NCI-H1092 (cell line): Measurements from ENCODE around the gene DIPK1B.

Experiments
- DNase-seq: peaks from one replicate; lab custom pipeline; 2025; lab: John Stamatoyannopoulos, UW

DIPK1B gene

GRCh38 chr9:136686794-136687711 is 25.3 kb upstream of the DIPK1B start, which contains the start of gene AGPAT2:
AGPAT2 (minus strand) TSS chr9:136687457; CDS start chr9:136687357, 100 bp downstream.
- DNase-seq, result peak; percentile 30

- DNase-seq, result no peak
Measured at GRCh38 chr9:136687721-136688223, 24.6 kb upstream of the DIPK1B start.

GRCh38 chr9:136688274-136689107 is 23.9 kb upstream of the DIPK1B start:
- DNase-seq, result no peak

GRCh38 chr9:136689108-136689460 is 23.3 kb upstream of the DIPK1B start:
- DNase-seq, result no peak

GRCh38 chr9:136690104-136690805 is 22.1 kb upstream of the DIPK1B start:
- peak; percentile 33 for DNase-seq

GRCh38 chr9:136690806-136691261 is 21.5 kb upstream of the DIPK1B start:
- peak; percentile 58 for DNase-seq

GRCh38 chr9:136691316-136692184 is 20.8 kb upstream of the DIPK1B start:
- DNase-seq, result no peak

- no peak for DNase-seq
Measured at GRCh38 chr9:136692185-136693134, 19.9 kb upstream of the DIPK1B start.

- no peak for DNase-seq
Measured at GRCh38 chr9:136693135-136693489, 19.3 kb upstream of the DIPK1B start.

- no peak for DNase-seq
Measured at GRCh38 chr9:136693490-136694162, 18.7 kb upstream of the DIPK1B start.

GRCh38 chr9:136694163-136694871 is 18.1 kb upstream of the DIPK1B start:
- DNase-seq, result peak; percentile 12

- no peak for DNase-seq
Measured at GRCh38 chr9:136694872-136695247, 17.5 kb upstream of the DIPK1B start.

GRCh38 chr9:136695435-136695895 is 16.9 kb upstream of the DIPK1B start:
- DNase-seq, result peak; percentile 89

GRCh38 chr9:136695955-136696354 is 16.4 kb upstream of the DIPK1B start:
- peak; percentile 57 for DNase-seq

- no peak for DNase-seq
Measured at GRCh38 chr9:136696502-136696901, 15.9 kb upstream of the DIPK1B start.

- no peak for DNase-seq
Measured at GRCh38 chr9:136697146-136697820, 15.1 kb upstream of the DIPK1B start.

GRCh38 chr9:136697821-136698526 is 14.4 kb upstream of the DIPK1B start:
- DNase-seq, result no peak
